MM.1S (cell line): Measurements from ENCODE around the gene TMEM255A.
A peak's percentile ranks its signal among the peaks of the same experiment; 100 is the strongest.

Experiments used
- DNase-seq: peaks from one replicate; pipeline ENCODE4 v3.0.0-alpha.2; 2015
- H2AFZ ChIP-seq: fragments of 300-600 bp; sonication (generic); 2 replicates; pipeline ENCODE4 v1.6.0; 2016; ENCODE audit warnings: antibody characterized with exemption, low read length
- H3F3A ChIP-seq: fragments of 300-600 bp; sonication (generic); 2 replicates; pipeline ENCODE4 v1.6.1; 2016; ENCODE audit warnings: mild to moderate bottlenecking, antibody characterized with exemption, low read length, moderate library complexity, mixed read lengths; ENCODE audit not compliant: insufficient read depth
- H3K27ac ChIP-seq: fragments of 300-600 bp; sonication (generic); 2 replicates; pipeline ENCODE4 v1.5.1; 2016; ENCODE audit warnings: mild to moderate bottlenecking, low read length
- H3K27me3 ChIP-seq: fragments of 300-600 bp; sonication (generic); replicated peaks from 2 replicates; pipeline ENCODE4 v1.6.0; 2016; ENCODE audit warnings: low read length; ENCODE audit not compliant: insufficient read depth
- H3K36me3 ChIP-seq: fragments of 300-600 bp; sonication (generic); replicated peaks from 2 replicates; pipeline ENCODE4 v1.6.1; 2016; ENCODE audit warnings: mild to moderate bottlenecking, low read length, mixed read lengths; ENCODE audit not compliant: insufficient read depth
- H3K4me1 ChIP-seq: fragments of 300-600 bp; sonication (generic); 2 replicates; pipeline ENCODE4 v1.6.1; 2016; ENCODE audit warnings: low read length, mixed read lengths
- H3K4me2 ChIP-seq: fragments of 300-600 bp; sonication (generic); 2 replicates; pipeline ENCODE4 v1.6.0; 2016; ENCODE audit warnings: low read depth, low read length
- H3K4me3 ChIP-seq: fragments of 300-600 bp; sonication (generic); 2 replicates; pipeline ENCODE4 v1.5.1; 2016; ENCODE audit warnings: low read length, mixed read lengths
- H3K79me2 ChIP-seq: fragments of 300-600 bp; sonication (generic); 2 replicates; pipeline ENCODE4 v1.6.1; 2016; ENCODE audit warnings: mixed run types, low read length, mixed read lengths
- H3K9ac ChIP-seq: fragments of 300-600 bp; sonication (generic); 2 replicates; pipeline ENCODE4 v1.6.1; 2016; ENCODE audit warnings: low read length, mixed read lengths
- H3K9me2 ChIP-seq: fragments of 300-600 bp; sonication (generic); replicated peaks from 2 replicates; pipeline ENCODE4 v1.6.1; 2016; ENCODE audit warnings: mild to moderate bottlenecking, low read length, mixed read lengths; ENCODE audit not compliant: insufficient read depth
- H3K9me3 ChIP-seq: fragments of 300-600 bp; sonication (generic); replicated peaks from 2 replicates; pipeline ENCODE4 v1.6.1; 2016; ENCODE audit warnings: mild to moderate bottlenecking, low read length, mixed read lengths; ENCODE audit not compliant: insufficient read depth
- H4K20me1 ChIP-seq: fragments of 300-600 bp; sonication (generic); 2 replicates; pipeline ENCODE4 v1.6.1; 2016; ENCODE audit warnings: mild to moderate bottlenecking, low read length, moderate library complexity, mixed read lengths; ENCODE audit not compliant: insufficient read depth
- CTCF ChIP-seq: fragments of 300-600 bp; sonication (generic); IDR thresholded peaks from 2 replicates; pipeline ENCODE4 v1.5.1; 2016; ENCODE audit warnings: antibody characterized with exemption, low read length, mixed read lengths
- EZH2 ChIP-seq: fragments of 300-600 bp; sonication (generic); optimal IDR thresholded peaks from 2 replicates; pipeline ENCODE3; 2017; ENCODE audit warnings: low read depth, mild to moderate bottlenecking, antibody characterized with exemption, low read length, mixed read lengths
- EZH2phosphoT487 ChIP-seq: fragments of 300-600 bp; sonication (generic); IDR thresholded peaks from 2 replicates; pipeline ENCODE4 v1.6.1; 2018; ENCODE audit warnings: antibody characterized with exemption, low read length

The TMEM255A gene

GRCh38 chrX:120287513-120288112 lies 23.6 kb downstream of the TMEM255A start:
- Histone ChIP-seq H3K4me1 (peaks cover 24% of the 10 kb centered on the region), H3K79me2 (no peaks in the 10 kb centered on the region), H3K36me3 (no peaks in the 10 kb centered on the region), H4K20me1 (no peaks in the 10 kb centered on the region), H3K4me3 (no peak overlapping the region), H3K9ac (no peak overlapping the region), H3K9me2 (no peaks in the 10 kb centered on the region), H3K27me3 (no peaks in the 10 kb centered on the region), H3K9me3 (no peaks in the 10 kb centered on the region), H3F3A (peaks cover 7% of the 10 kb centered on the region; the same call in 1 of the 2 replicates), H2AFZ (no peak overlapping the region), H3K27ac (peak overlapping the region; percentile 71; the same call in 1 of the 2 replicates), H3K4me2 (peak overlapping the region; percentile 37; the same call in 1 of the 2 replicates)
- no peak for DNase-seq
- no peak for TF ChIP-seq CTCF
- no peak for TF ChIP-seq EZH2
- TF ChIP-seq EZH2phosphoT487, result no peak

- H3K9me3 ChIP-seq, result no peaks in the 10 kb centered on the region
- no peaks in the 10 kb centered on the region for H3K36me3 ChIP-seq
- peaks cover 24% of the 10 kb centered on the region for H3K4me1 ChIP-seq
- peak overlapping the region; percentile 71; the same call in 1 of the 2 replicates for H3K27ac ChIP-seq
- no peaks in the 10 kb centered on the region for H3K9me2 ChIP-seq
- no peaks in the 10 kb centered on the region for H3K79me2 ChIP-seq
- TF ChIP-seq CTCF (no peak), EZH2 (no peak), EZH2phosphoT487 (no peak)
- H3F3A ChIP-seq, result peaks cover 7% of the 10 kb centered on the region; the same call in 1 of the 2 replicates
- no peak for DNase-seq
- no peak overlapping the region for H2AFZ ChIP-seq
- no peak overlapping the region for H3K9ac ChIP-seq
- no peaks in the 10 kb centered on the region for H4K20me1 ChIP-seq
- H3K27me3 ChIP-seq, result no peaks in the 10 kb centered on the region
- 0 out of 2 replicates have a peak overlapping the region, but pooled peaks have one; percentile 37 for H3K4me2 ChIP-seq
- H3K4me3 ChIP-seq, result no peak overlapping the region
Observed at GRCh38 chrX:120286733-120287512, 24.3 kb downstream of the TMEM255A start.

- no peak overlapping the region for H3K9ac ChIP-seq
- H3K9me3 ChIP-seq, result no peaks in the 10 kb centered on the region
- no peaks in the 10 kb centered on the region for H3K9me2 ChIP-seq
- no peak overlapping the region for H3K4me3 ChIP-seq
- H4K20me1 ChIP-seq, result no peaks in the 10 kb centered on the region
- H3K4me2 ChIP-seq, result no peak overlapping the region
- H3K79me2 ChIP-seq, result no peaks in the 10 kb centered on the region
- H3K4me1 ChIP-seq, result peaks cover 9% of the 10 kb centered on the region
- no peaks in the 10 kb centered on the region for H3K27me3 ChIP-seq
- no peak overlapping the region for H3K27ac ChIP-seq
- no peaks in the 10 kb centered on the region for H3K36me3 ChIP-seq
- TF ChIP-seq EZH2 (no peak), EZH2phosphoT487 (no peak), CTCF (no peak)
- DNase-seq, result no peak
- H3F3A ChIP-seq, result peaks cover 7% of the 10 kb centered on the region; the same call in 1 of the 2 replicates
- H2AFZ ChIP-seq, result no peak overlapping the region
Observed at GRCh38 chrX:120282697-120283096, 28.6 kb downstream of the TMEM255A start.
